ENCODE results near the gene TRAF1.
A peak's percentile ranks its signal among the peaks of the same experiment; 100 is the strongest.

TRAF1 gene

DNA sequence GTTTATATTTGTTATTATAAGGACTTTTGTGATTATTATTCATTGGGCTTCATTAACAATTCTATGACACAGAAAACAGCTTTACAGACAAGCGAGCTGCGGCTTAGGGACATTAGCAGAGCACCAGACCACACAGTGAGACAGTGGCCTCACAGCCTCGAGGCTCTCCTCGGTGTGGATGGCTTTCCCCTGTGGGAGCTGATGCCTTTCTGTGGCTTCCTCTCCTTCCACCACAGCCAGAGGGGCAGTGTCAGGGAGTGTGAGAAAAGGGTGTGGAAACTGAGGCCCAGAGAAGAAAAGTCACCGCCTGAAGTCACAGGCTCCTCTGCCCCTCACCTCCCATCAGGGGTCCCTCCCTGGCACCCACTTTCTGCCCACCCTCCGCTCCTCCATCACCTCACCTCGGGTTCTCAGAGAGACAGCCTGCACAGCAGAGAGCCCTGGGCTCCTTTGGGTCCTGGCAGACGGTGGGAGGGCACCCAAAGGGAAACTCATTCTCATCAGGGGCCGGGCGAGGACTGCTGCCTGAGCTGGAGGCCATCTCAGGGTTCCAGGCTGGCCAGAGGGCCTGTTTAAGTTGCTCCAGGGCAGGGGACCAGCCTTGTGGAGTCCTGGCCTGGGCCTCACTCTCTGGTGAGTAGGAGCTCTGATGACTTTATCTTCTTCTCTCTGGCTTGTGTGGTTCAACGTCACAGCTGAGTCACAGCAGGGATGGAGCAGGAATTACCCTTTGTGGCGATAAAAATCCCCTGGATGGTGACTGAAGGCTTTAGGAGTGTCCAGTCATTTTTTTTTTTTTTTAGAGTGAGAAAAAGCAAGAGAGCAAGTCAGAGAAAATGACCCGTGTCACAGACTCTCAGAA, 830 bp downstream of the TRAF1 start:
- H3K9ac ChIP-seq (ENCODE audit: low read length), result no peak overlapping the region
- no peak overlapping the region for H3K4ac ChIP-seq (ENCODE audit: low read depth, low read length)
- H3K36me3 ChIP-seq (ENCODE audit: control insufficient read depth in 1 of 2, insufficient read depth in 2 of 2, low read length in 2 of 2), result no peaks in the 10 kb centered on the region
- no peaks in the 10 kb centered on the region for H3K9me3 ChIP-seq (ENCODE audit: insufficient read depth, low read depth, low read length)
- H3K79me2 ChIP-seq (ENCODE audit: control insufficient read depth, insufficient read depth, low read length, poor library complexity), result no peaks in the 10 kb centered on the region
- no peak overlapping the region for H3K14ac ChIP-seq (ENCODE audit: low read length)
- H2BK120ac ChIP-seq (ENCODE audit: insufficient read depth, low read length, poor library complexity), result no peak overlapping the region
- no peak overlapping the region for H3K4me2 ChIP-seq (ENCODE audit: low read length)
- no peak overlapping the region for H3K27ac ChIP-seq (ENCODE audit: low read depth, low read length)
- peaks cover 5% of the 10 kb centered on the region for H3K27me3 ChIP-seq (ENCODE audit: insufficient read depth, low read length)
- no peak overlapping the region for H4K8ac ChIP-seq (ENCODE audit: low read depth, low read length)
- H3K79me1 ChIP-seq (ENCODE audit: low read length), result peaks cover 7% of the 10 kb centered on the region
- H2AK5ac ChIP-seq (ENCODE audit: low read length), result no peak overlapping the region
- no peak overlapping the region for H2BK5ac ChIP-seq (ENCODE audit: low read depth, low read length, poor library complexity)
- H4K12ac ChIP-seq (ENCODE audit: low read depth, low read length), result no peak overlapping the region
- peaks cover 3 to 8% of the 10 kb centered on the region in 2 experiments for H3K4me1 ChIP-seq (ENCODE audit: control insufficient read depth in 1 of 2, insufficient read depth in 2 of 2, low read length in 2 of 2)
- H2BK12ac ChIP-seq (ENCODE audit: low read length), result no peak overlapping the region
- no peak overlapping the region for H3K23ac ChIP-seq (ENCODE audit: low read length)
- WGBS (ENCODE audit: extremely low coverage, insufficient coverage, insufficient read length), result no CpG with 5 or more reads among the region's 13 CpGs
- no peak overlapping the region for H2AFZ ChIP-seq (ENCODE audit: insufficient read depth, low read length, poor library complexity)
- no peak overlapping the region for H3K18ac ChIP-seq (ENCODE audit: low read length)
- H3K4me3 ChIP-seq (ENCODE audit: low read depth, low read length), result no peak overlapping the region
- no peak overlapping the region for H4K91ac ChIP-seq (ENCODE audit: low read depth, low read length)
- DNase-seq, result peak; percentile 40 to 46

DNA sequence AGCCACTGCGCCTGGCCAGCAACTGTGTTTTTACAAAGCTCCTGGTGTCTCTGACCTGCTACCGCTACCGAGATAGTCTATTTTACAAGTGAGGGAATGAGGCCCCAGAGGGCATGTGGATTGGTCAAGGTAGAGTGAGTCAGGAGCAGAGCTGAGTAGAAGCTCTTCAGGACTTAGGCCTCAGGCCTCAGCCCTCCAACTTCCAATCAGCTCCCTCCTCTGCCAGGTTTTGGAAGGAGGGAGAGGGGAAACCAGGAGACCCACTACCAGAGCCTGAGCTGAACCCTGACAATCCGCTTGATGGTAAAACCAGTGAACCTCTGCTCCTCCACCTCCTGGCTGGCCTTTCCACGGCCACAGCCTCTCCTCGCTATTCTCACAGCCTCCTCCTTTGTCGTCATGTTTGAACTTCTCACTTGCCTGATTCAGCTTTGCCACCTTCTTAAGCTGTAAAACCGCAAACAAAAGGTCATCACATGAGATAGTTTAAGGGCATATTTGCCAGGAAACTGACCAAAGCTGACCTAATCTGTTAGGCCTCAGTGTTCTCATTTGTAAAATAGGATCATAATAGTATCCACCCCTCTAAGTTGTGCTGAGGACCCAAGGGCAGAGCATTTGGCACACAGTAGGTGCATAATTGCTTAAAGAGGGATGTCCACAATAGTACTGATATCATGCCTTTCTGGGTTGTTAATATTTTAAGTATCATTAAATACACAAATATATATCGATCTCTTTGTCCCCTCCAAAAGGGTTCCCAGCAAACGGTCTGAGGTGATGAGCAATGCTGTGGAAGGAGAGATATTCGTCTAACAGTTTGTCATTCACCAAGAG, 1.7 kb downstream of the TRAF1 start:
- no peak overlapping the region for H3K18ac ChIP-seq (ENCODE audit: low read length)
- no peak overlapping the region for H3K23ac ChIP-seq (ENCODE audit: low read length)
- peaks cover 7% of the 10 kb centered on the region for H3K79me1 ChIP-seq (ENCODE audit: low read length)
- no peak overlapping the region for H2BK120ac ChIP-seq (ENCODE audit: insufficient read depth, low read length, poor library complexity)
- no peak overlapping the region for H2AK5ac ChIP-seq (ENCODE audit: low read length)
- H3K4me2 ChIP-seq (ENCODE audit: low read length), result no peak overlapping the region
- peaks cover 5% of the 10 kb centered on the region for H3K27me3 ChIP-seq (ENCODE audit: insufficient read depth, low read length)
- WGBS (ENCODE audit: extremely low coverage, insufficient coverage, insufficient read length), result no CpG with 5 or more reads among the region's 11 CpGs
- no peaks in the 10 kb centered on the region for H3K36me3 ChIP-seq (ENCODE audit: control insufficient read depth in 1 of 2, insufficient read depth in 2 of 2, low read length in 2 of 2)
- peaks cover 5 to 11% of the 10 kb centered on the region in 2 experiments for H3K4me1 ChIP-seq (ENCODE audit: control insufficient read depth in 1 of 2, insufficient read depth in 2 of 2, low read length in 2 of 2)
- no peak overlapping the region for H3K4me3 ChIP-seq (ENCODE audit: low read depth, low read length)
- no peak for DNase-seq
- no peak overlapping the region for H3K14ac ChIP-seq (ENCODE audit: low read length)
- no peak overlapping the region for H4K8ac ChIP-seq (ENCODE audit: low read depth, low read length)
- no peak overlapping the region for H3K27ac ChIP-seq (ENCODE audit: low read depth, low read length)
- H2BK12ac ChIP-seq (ENCODE audit: low read length), result no peak overlapping the region
- no peaks in the 10 kb centered on the region for H3K9me3 ChIP-seq (ENCODE audit: insufficient read depth, low read depth, low read length)
- no peak overlapping the region for H4K12ac ChIP-seq (ENCODE audit: low read depth, low read length)
- H4K91ac ChIP-seq (ENCODE audit: low read depth, low read length), result no peak overlapping the region
- no peak overlapping the region for H3K9ac ChIP-seq (ENCODE audit: low read length)
- no peaks in the 10 kb centered on the region for H3K79me2 ChIP-seq (ENCODE audit: control insufficient read depth, insufficient read depth, low read length, poor library complexity)
- no peak overlapping the region for H2AFZ ChIP-seq (ENCODE audit: insufficient read depth, low read length, poor library complexity)
- H2BK5ac ChIP-seq (ENCODE audit: low read depth, low read length, poor library complexity), result no peak overlapping the region
- H3K4ac ChIP-seq (ENCODE audit: low read depth, low read length), result no peak overlapping the region

DNA sequence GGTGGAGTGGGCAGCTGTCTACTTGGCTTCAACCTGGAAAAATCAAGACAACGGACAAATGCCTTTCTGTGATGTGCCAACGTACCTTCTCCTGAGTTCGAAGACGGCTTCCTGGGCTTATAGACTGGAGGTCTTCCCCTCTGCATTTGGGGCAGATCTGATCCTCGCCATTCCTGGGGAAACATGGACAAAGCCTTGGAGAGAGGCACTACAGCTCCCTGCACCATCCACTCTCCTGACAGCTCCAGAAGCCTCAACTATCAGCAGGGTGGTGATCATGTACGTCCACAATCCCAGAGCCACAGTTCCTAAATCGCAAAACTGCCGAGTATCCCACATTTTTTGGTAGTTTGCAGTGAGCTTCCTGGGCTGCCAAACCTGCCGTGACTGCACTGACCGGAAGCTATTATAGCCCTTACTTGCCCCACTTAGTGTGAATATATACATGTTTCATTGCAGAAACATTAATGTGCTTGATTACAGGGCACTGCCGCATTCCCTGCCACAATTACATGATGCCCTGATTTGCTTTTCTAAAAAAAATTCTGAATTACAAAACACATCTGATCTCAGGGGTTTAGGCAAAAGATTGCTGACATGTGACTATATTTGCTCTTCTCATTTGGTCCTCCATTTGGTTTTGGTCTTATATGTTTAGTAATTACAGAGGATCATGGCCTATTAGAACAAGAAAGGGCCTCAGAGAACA, 2.8 kb downstream of the TRAF1 start:
- Histone ChIP-seq H3K79me1 (ENCODE audit: low read length) (peaks cover 3% of the 10 kb centered on the region), H3K9ac (ENCODE audit: low read length) (no peak overlapping the region), H3K14ac (ENCODE audit: low read length) (no peak overlapping the region), H2AFZ (ENCODE audit: insufficient read depth, low read length, poor library complexity) (no peak overlapping the region), H2AK5ac (ENCODE audit: low read length) (no peak overlapping the region), H2BK120ac (ENCODE audit: insufficient read depth, low read length, poor library complexity) (no peak overlapping the region), H2BK12ac (ENCODE audit: low read length) (no peak overlapping the region), H3K23ac (ENCODE audit: low read length) (no peak overlapping the region), H4K8ac (ENCODE audit: low read depth, low read length) (no peak overlapping the region), H3K4me3 (ENCODE audit: low read depth, low read length) (no peak overlapping the region), H3K9me3 (ENCODE audit: insufficient read depth, low read depth, low read length) (no peaks in the 10 kb centered on the region), H4K12ac (ENCODE audit: low read depth, low read length) (no peak overlapping the region), H3K18ac (ENCODE audit: low read length) (no peak overlapping the region), H3K36me3 (ENCODE audit: control insufficient read depth in 1 of 2, insufficient read depth in 2 of 2, low read length in 2 of 2) (no peaks in the 10 kb centered on the region), H3K27ac (ENCODE audit: low read depth, low read length) (no peak overlapping the region), H3K4me2 (ENCODE audit: low read length) (no peak overlapping the region), H3K4ac (ENCODE audit: low read depth, low read length) (no peak overlapping the region), H3K27me3 (ENCODE audit: insufficient read depth, low read length) (peaks cover 4% of the 10 kb centered on the region), H2BK5ac (ENCODE audit: low read depth, low read length, poor library complexity) (no peak overlapping the region), H3K4me1 (ENCODE audit: control insufficient read depth in 1 of 2, insufficient read depth in 2 of 2, low read length in 2 of 2) (peaks cover 10 to 17% of the 10 kb centered on the region in 2 experiments), H3K79me2 (ENCODE audit: control insufficient read depth, insufficient read depth, low read length, poor library complexity) (no peaks in the 10 kb centered on the region), H4K91ac (ENCODE audit: low read depth, low read length) (no peak overlapping the region)
- DNase-seq, result no peak
- no CpG with 5 or more reads among the region's 11 CpGs for WGBS (ENCODE audit: extremely low coverage, insufficient coverage, insufficient read length)

- no CpG with 5 or more reads among the region's 7 CpGs for WGBS (ENCODE audit: extremely low coverage, insufficient coverage, insufficient read length)
- no peak for DNase-seq
- H3K9ac ChIP-seq (ENCODE audit: low read length), result no peak overlapping the region
- no peak overlapping the region for H2BK12ac ChIP-seq (ENCODE audit: low read length)
- no peak overlapping the region for H3K27ac ChIP-seq (ENCODE audit: low read depth, low read length)
- no peak overlapping the region for H3K4me3 ChIP-seq (ENCODE audit: low read depth, low read length)
- no peak overlapping the region for H4K8ac ChIP-seq (ENCODE audit: low read depth, low read length)
- H3K4me1 ChIP-seq (ENCODE audit: control insufficient read depth in 1 of 2, insufficient read depth in 2 of 2, low read length in 2 of 2), result peaks cover 14 to 16% of the 10 kb centered on the region in 2 experiments
- no peak overlapping the region for H3K4me2 ChIP-seq (ENCODE audit: low read length)
- H3K14ac ChIP-seq (ENCODE audit: low read length), result no peak overlapping the region
- no peak overlapping the region for H2BK120ac ChIP-seq (ENCODE audit: insufficient read depth, low read length, poor library complexity)
- H2BK5ac ChIP-seq (ENCODE audit: low read depth, low read length, poor library complexity), result no peak overlapping the region
- no peak overlapping the region for H4K91ac ChIP-seq (ENCODE audit: low read depth, low read length)
- no peak overlapping the region for H4K12ac ChIP-seq (ENCODE audit: low read depth, low read length)
- H3K79me2 ChIP-seq (ENCODE audit: control insufficient read depth, insufficient read depth, low read length, poor library complexity), result no peaks in the 10 kb centered on the region
- H3K9me3 ChIP-seq (ENCODE audit: insufficient read depth, low read depth, low read length), result no peaks in the 10 kb centered on the region
- no peak overlapping the region for H3K18ac ChIP-seq (ENCODE audit: low read length)
- H2AFZ ChIP-seq (ENCODE audit: insufficient read depth, low read length, poor library complexity), result no peak overlapping the region
- no peak overlapping the region for H3K4ac ChIP-seq (ENCODE audit: low read depth, low read length)
- H3K36me3 ChIP-seq (ENCODE audit: control insufficient read depth in 1 of 2, insufficient read depth in 2 of 2, low read length in 2 of 2), result no peaks in the 10 kb centered on the region
- no peaks in the 10 kb centered on the region for H3K27me3 ChIP-seq (ENCODE audit: insufficient read depth, low read length)
- H3K23ac ChIP-seq (ENCODE audit: low read length), result no peak overlapping the region
- no peaks in the 10 kb centered on the region for H3K79me1 ChIP-seq (ENCODE audit: low read length)
- H2AK5ac ChIP-seq (ENCODE audit: low read length), result no peak overlapping the region
Measured at GRCh38 chr9:120922404-120923195, 4.0 kb downstream of the TRAF1 start.
